Upper lobe of left lung (tissue), 4 donors: ENCODE results near the gene TTC9B.

Experiments used
- POLR2A ChIP-seq, 4 donors: fragments of 450-650 bp; IDR thresholded peaks; one replicate each; pipeline ENCODE4 v1.5.1; 2016 to 2017; ENCODE audit warnings: antibody characterized with exemption in 4 of 4, mild to moderate bottlenecking in 2 of 4
- POLR2AphosphoS5 ChIP-seq, 2 donors: sonication (generic); formaldehyde crosslinking; IDR thresholded peaks; one replicate each; pipeline ENCODE4 v1.5.1; 2017; ENCODE audit warnings: antibody characterized with exemption in 2 of 2
- TF ChIP-seq, protein P1 (sequence below), 6 experiments: fragments of 450-650 bp in 4 of 6; fragments of 200-600 bp in 2 of 6; sonication (generic) in 2 of 6; IDR thresholded peaks; one replicate each; pipeline ENCODE4 v1.5.1; 2016 to 2019; ENCODE audit warnings: antibody characterized with exemption in 6 of 6

GRCh38 chr19:40245506-40246128, 27.4 kb upstream of the TTC9B start:
- TF ChIP-seq, protein P1, sequence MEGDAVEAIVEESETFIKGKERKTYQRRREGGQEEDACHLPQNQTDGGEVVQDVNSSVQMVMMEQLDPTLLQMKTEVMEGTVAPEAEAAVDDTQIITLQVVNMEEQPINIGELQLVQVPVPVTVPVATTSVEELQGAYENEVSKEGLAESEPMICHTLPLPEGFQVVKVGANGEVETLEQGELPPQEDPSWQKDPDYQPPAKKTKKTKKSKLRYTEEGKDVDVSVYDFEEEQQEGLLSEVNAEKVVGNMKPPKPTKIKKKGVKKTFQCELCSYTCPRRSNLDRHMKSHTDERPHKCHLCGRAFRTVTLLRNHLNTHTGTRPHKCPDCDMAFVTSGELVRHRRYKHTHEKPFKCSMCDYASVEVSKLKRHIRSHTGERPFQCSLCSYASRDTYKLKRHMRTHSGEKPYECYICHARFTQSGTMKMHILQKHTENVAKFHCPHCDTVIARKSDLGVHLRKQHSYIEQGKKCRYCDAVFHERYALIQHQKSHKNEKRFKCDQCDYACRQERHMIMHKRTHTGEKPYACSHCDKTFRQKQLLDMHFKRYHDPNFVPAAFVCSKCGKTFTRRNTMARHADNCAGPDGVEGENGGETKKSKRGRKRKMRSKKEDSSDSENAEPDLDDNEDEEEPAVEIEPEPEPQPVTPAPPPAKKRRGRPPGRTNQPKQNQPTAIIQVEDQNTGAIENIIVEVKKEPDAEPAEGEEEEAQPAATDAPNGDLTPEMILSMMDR (IDR thresholded peaks at IDR 0.05), result no peak
- TF ChIP-seq POLR2A (IDR thresholded peaks at IDR 0.05) (no peak), POLR2AphosphoS5 (IDR thresholded peaks at IDR 0.05) (no peak)
